ENCODE data around the gene GBX2.

GBX2 gene

GRCh38 chr2:236209996-236210395, 41.8 kb upstream of the GBX2 start:
- no peak overlapping the region for H2BK5ac ChIP-seq (ENCODE audit: low read length)
- H3K36me3 ChIP-seq (replicated peaks in 1 of 2; ENCODE audit: control insufficient read depth in 2 of 2, insufficient read depth in 2 of 2, low read length in 2 of 2), result no peaks in the 10 kb centered on the region
- no peak overlapping the region for H3K4ac ChIP-seq (ENCODE audit: low read length)
- no peak overlapping the region for H2BK15ac ChIP-seq (ENCODE audit: low read length)
- H3K9ac ChIP-seq (ENCODE audit: low read depth, low read length, poor library complexity), result no peak overlapping the region
- no peak overlapping the region for H3K4me2 ChIP-seq (ENCODE audit: insufficient read depth, low read length, poor library complexity, severe bottlenecking)
- no peak overlapping the region for H2BK12ac ChIP-seq (ENCODE audit: low read length)
- H2AK5ac ChIP-seq (ENCODE audit: low read depth, low read length), result no peak overlapping the region
- H4K91ac ChIP-seq (ENCODE audit: low read depth, low read length, poor library complexity), result no peak overlapping the region
- no peak overlapping the region for H3K18ac ChIP-seq (ENCODE audit: low read length)
- H3K14ac ChIP-seq (ENCODE audit: low read length), result no peak overlapping the region
- no peak overlapping the region for H3K23ac ChIP-seq (ENCODE audit: low read depth, low read length, poor library complexity)
- H3K27me3 ChIP-seq (ENCODE audit: control insufficient read depth in 3 of 3, insufficient read depth in 3 of 3, low read depth in 1 of 3, low read length in 3 of 3), result no peaks in the 10 kb centered on the region
- WGBS, 2 donors (ENCODE audit: extremely low coverage in 2 of 2, insufficient read length in 2 of 2, insufficient replicate concordance in 1 of 2), result no CpG with 5 or more reads among the region's 5 CpGs
- no peak overlapping the region for H2BK120ac ChIP-seq (ENCODE audit: low read depth, low read length)
- no peak overlapping the region for H2AFZ ChIP-seq (ENCODE audit: low read length)
- H4K8ac ChIP-seq (ENCODE audit: low read depth, low read length), result no peak overlapping the region
- H3K27ac ChIP-seq (replicated peaks; ENCODE audit: low read length), result no peak overlapping the region
- H3K9me3 ChIP-seq (replicated peaks in 1 of 2; ENCODE audit: control insufficient read depth in 2 of 2, insufficient read depth in 1 of 2, low read depth in 1 of 2, low read length in 2 of 2), result peaks cover 3 to 4% of the 10 kb centered on the region in 2 donors
- no peak for DNase-seq (ENCODE audit: low spot score)
- H3K4me3 ChIP-seq (ENCODE audit: low read length in 2 of 2), result no peak overlapping the region
- H3K4me1 ChIP-seq (ENCODE audit: control insufficient read depth in 2 of 2, insufficient read depth in 1 of 2, low read depth in 1 of 2, low read length in 2 of 2), result peaks cover 0 to 16% of the 10 kb centered on the region in 2 donors
- H3K79me1 ChIP-seq (ENCODE audit: low read depth, low read length), result no peaks in the 10 kb centered on the region

GRCh38 chr2:236209535-236209934, 41.3 kb upstream of the GBX2 start:
- no CpG with 5 or more reads among the region's 6 CpGs for WGBS, 2 donors (ENCODE audit: extremely low coverage in 2 of 2, insufficient read length in 2 of 2, insufficient replicate concordance in 1 of 2)
- Histone ChIP-seq H2BK12ac (ENCODE audit: low read length) (no peak overlapping the region), H2BK5ac (ENCODE audit: low read length) (no peak overlapping the region)

GRCh38 chr2:236208019-236208926, 40.1 kb upstream of the GBX2 start:
- Histone ChIP-seq H3K79me1 (ENCODE audit: low read depth, low read length) (no peaks in the 10 kb centered on the region), H3K9ac (ENCODE audit: low read depth, low read length, poor library complexity) (no peak overlapping the region), H3K4me1 (ENCODE audit: control insufficient read depth in 2 of 2, insufficient read depth in 1 of 2, low read depth in 1 of 2, low read length in 2 of 2) (peaks cover 0 to 16% of the 10 kb centered on the region in 2 donors), H2BK5ac (ENCODE audit: low read length) (peak overlapping the region; percentile 9), H3K36me3 (replicated peaks in 1 of 2; ENCODE audit: control insufficient read depth in 2 of 2, insufficient read depth in 2 of 2, low read length in 2 of 2) (no peaks in the 10 kb centered on the region), H3K4me3 (ENCODE audit: low read length in 2 of 2) (no peak overlapping the region), H2AFZ (ENCODE audit: low read length) (no peak overlapping the region), H4K91ac (ENCODE audit: low read depth, low read length, poor library complexity) (no peak overlapping the region), H2BK12ac (ENCODE audit: low read length) (no peak overlapping the region), H3K18ac (ENCODE audit: low read length) (peak overlapping the region; percentile 24), H2BK120ac (ENCODE audit: low read depth, low read length) (no peak overlapping the region), H3K14ac (ENCODE audit: low read length) (no peak overlapping the region), H3K27me3 (ENCODE audit: control insufficient read depth in 3 of 3, insufficient read depth in 3 of 3, low read depth in 1 of 3, low read length in 3 of 3) (no peaks in the 10 kb centered on the region), H3K27ac (replicated peaks; ENCODE audit: low read length) (no peak overlapping the region), H3K23ac (ENCODE audit: low read depth, low read length, poor library complexity) (no peak overlapping the region), H3K9me3 (replicated peaks in 1 of 2; ENCODE audit: control insufficient read depth in 2 of 2, insufficient read depth in 1 of 2, low read depth in 1 of 2, low read length in 2 of 2) (peaks cover 3 to 4% of the 10 kb centered on the region in 2 donors), H3K4me2 (ENCODE audit: insufficient read depth, low read length, poor library complexity, severe bottlenecking) (no peak overlapping the region), H2AK5ac (ENCODE audit: low read depth, low read length) (no peak overlapping the region), H3K4ac (ENCODE audit: low read length) (no peak overlapping the region), H4K8ac (ENCODE audit: low read depth, low read length) (no peak overlapping the region), H2BK15ac (ENCODE audit: low read length) (no peak overlapping the region)
- DNase-seq (ENCODE audit: low spot score), result no peak
- no CpG with 5 or more reads among the region's 28 CpGs for WGBS, 2 donors (ENCODE audit: extremely low coverage in 2 of 2, insufficient read length in 2 of 2, insufficient replicate concordance in 1 of 2)

More at GRCh38 chr2:236209535-236209934, 41.3 kb upstream of the GBX2 start:
- no peak overlapping the region for H3K23ac ChIP-seq (ENCODE audit: low read depth, low read length, poor library complexity)
- H3K9ac ChIP-seq (ENCODE audit: low read depth, low read length, poor library complexity), result no peak overlapping the region
- no peak overlapping the region for H4K91ac ChIP-seq (ENCODE audit: low read depth, low read length, poor library complexity)
- DNase-seq (ENCODE audit: low spot score), result no peak
- H2BK120ac ChIP-seq (ENCODE audit: low read depth, low read length), result no peak overlapping the region
- H3K18ac ChIP-seq (ENCODE audit: low read length), result peak overlapping the region; percentile 16
- no peaks in the 10 kb centered on the region for H3K36me3 ChIP-seq (replicated peaks in 1 of 2; ENCODE audit: control insufficient read depth in 2 of 2, insufficient read depth in 2 of 2, low read length in 2 of 2)
- H3K4ac ChIP-seq (ENCODE audit: low read length), result no peak overlapping the region
- H3K4me2 ChIP-seq (ENCODE audit: insufficient read depth, low read length, poor library complexity, severe bottlenecking), result no peak overlapping the region
- H3K4me3 ChIP-seq (ENCODE audit: low read length in 2 of 2), result no peak overlapping the region
- no peaks in the 10 kb centered on the region for H3K79me1 ChIP-seq (ENCODE audit: low read depth, low read length)
- H3K27me3 ChIP-seq (ENCODE audit: control insufficient read depth in 3 of 3, insufficient read depth in 3 of 3, low read depth in 1 of 3, low read length in 3 of 3), result no peaks in the 10 kb centered on the region
- H2AFZ ChIP-seq (ENCODE audit: low read length), result no peak overlapping the region
- H3K4me1 ChIP-seq (ENCODE audit: control insufficient read depth in 2 of 2, insufficient read depth in 1 of 2, low read depth in 1 of 2, low read length in 2 of 2), result peaks cover 0 to 16% of the 10 kb centered on the region in 2 donors
- no peak overlapping the region for H2BK15ac ChIP-seq (ENCODE audit: low read length)
- H3K14ac ChIP-seq (ENCODE audit: low read length), result no peak overlapping the region
- no peak overlapping the region for H2AK5ac ChIP-seq (ENCODE audit: low read depth, low read length)
- H3K9me3 ChIP-seq (replicated peaks in 1 of 2; ENCODE audit: control insufficient read depth in 2 of 2, insufficient read depth in 1 of 2, low read depth in 1 of 2, low read length in 2 of 2), result peaks cover 3 to 4% of the 10 kb centered on the region in 2 donors
- no peak overlapping the region for H3K27ac ChIP-seq (replicated peaks; ENCODE audit: low read length)
- H4K8ac ChIP-seq (ENCODE audit: low read depth, low read length), result no peak overlapping the region

- Histone ChIP-seq H3K14ac (ENCODE audit: low read length) (no peak overlapping the region), H3K9me3 (replicated peaks in 1 of 2; ENCODE audit: control insufficient read depth in 2 of 2, insufficient read depth in 1 of 2, low read depth in 1 of 2, low read length in 2 of 2) (peaks cover 3 to 4% of the 10 kb centered on the region in 2 donors), H3K4me1 (ENCODE audit: control insufficient read depth in 2 of 2, insufficient read depth in 1 of 2, low read depth in 1 of 2, low read length in 2 of 2) (peaks cover 0 to 16% of the 10 kb centered on the region in 2 donors), H3K27me3 (ENCODE audit: control insufficient read depth in 3 of 3, insufficient read depth in 3 of 3, low read depth in 1 of 3, low read length in 3 of 3) (no peaks in the 10 kb centered on the region), H3K79me1 (ENCODE audit: low read depth, low read length) (no peaks in the 10 kb centered on the region), H3K9ac (ENCODE audit: low read depth, low read length, poor library complexity) (no peak overlapping the region), H2BK15ac (ENCODE audit: low read length) (no peak overlapping the region), H3K18ac (ENCODE audit: low read length) (no peak overlapping the region), H4K8ac (ENCODE audit: low read depth, low read length) (no peak overlapping the region), H2BK120ac (ENCODE audit: low read depth, low read length) (no peak overlapping the region), H2BK5ac (ENCODE audit: low read length) (no peak overlapping the region), H3K4me2 (ENCODE audit: insufficient read depth, low read length, poor library complexity, severe bottlenecking) (no peak overlapping the region), H2BK12ac (ENCODE audit: low read length) (no peak overlapping the region), H3K4me3 (ENCODE audit: low read length in 2 of 2) (no peak overlapping the region), H4K91ac (ENCODE audit: low read depth, low read length, poor library complexity) (no peak overlapping the region), H2AFZ (ENCODE audit: low read length) (no peak overlapping the region), H2AK5ac (ENCODE audit: low read depth, low read length) (no peak overlapping the region), H3K4ac (ENCODE audit: low read length) (no peak overlapping the region), H3K36me3 (replicated peaks in 1 of 2; ENCODE audit: control insufficient read depth in 2 of 2, insufficient read depth in 2 of 2, low read length in 2 of 2) (no peaks in the 10 kb centered on the region), H3K27ac (replicated peaks; ENCODE audit: low read length) (no peak overlapping the region), H3K23ac (ENCODE audit: low read depth, low read length, poor library complexity) (no peak overlapping the region)
- no CpG with 5 or more reads among the region's 11 CpGs for WGBS, 2 donors (ENCODE audit: extremely low coverage in 2 of 2, insufficient read length in 2 of 2, insufficient replicate concordance in 1 of 2)
- DNase-seq (ENCODE audit: low spot score), result no peak
Measured at GRCh38 chr2:236207472-236207871, 39.3 kb upstream of the GBX2 start.
